Measurements from ENCODE around the gene TXLNG. TPM values are rescaled to one million over a fixed set of nuclear protein-coding genes. Genes with fewer than 3 reads are reported as not detected.
A peak's percentile ranks its signal among the peaks of the same experiment; 100 is the strongest.

TXLNG gene
- polyA plus RNA-seq, 3 donors = 14.2 to 21.1 (median 17.5) TPM

GRCh38 chrX:16870862-16871815 is 84.9 kb downstream of the TXLNG start:
- DNase-seq = no peak

- no peak for DNase-seq
Measured at GRCh38 chrX:16873106-16873505, 86.8 kb downstream of the TXLNG start.

- no peak for DNase-seq
Measured at GRCh38 chrX:16874458-16875095, 88.3 kb downstream of the TXLNG start.

DNA sequence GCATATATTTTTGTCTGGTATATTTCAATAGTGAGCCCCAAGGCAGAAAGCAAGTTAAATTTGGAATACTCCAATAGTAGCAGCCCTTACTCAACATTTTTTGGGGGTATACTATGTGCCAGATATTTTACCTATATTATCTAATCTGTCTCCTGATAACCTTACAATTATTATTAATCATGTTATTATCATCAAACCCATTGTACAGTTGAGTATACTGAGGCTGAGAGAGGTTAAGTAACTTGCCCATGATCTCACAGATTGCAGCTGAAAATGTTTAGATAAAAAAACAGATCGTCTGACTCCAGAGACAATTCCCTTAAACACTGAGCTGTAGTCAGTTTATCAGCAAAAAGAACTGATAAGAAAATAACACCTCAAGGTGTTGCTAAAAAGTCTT is 90.4 kb downstream of the TXLNG start:
- DNase-seq = no peak

GRCh38 chrX:16882169-16882568 is 95.9 kb downstream of the TXLNG start:
- no peak for DNase-seq

DNA sequence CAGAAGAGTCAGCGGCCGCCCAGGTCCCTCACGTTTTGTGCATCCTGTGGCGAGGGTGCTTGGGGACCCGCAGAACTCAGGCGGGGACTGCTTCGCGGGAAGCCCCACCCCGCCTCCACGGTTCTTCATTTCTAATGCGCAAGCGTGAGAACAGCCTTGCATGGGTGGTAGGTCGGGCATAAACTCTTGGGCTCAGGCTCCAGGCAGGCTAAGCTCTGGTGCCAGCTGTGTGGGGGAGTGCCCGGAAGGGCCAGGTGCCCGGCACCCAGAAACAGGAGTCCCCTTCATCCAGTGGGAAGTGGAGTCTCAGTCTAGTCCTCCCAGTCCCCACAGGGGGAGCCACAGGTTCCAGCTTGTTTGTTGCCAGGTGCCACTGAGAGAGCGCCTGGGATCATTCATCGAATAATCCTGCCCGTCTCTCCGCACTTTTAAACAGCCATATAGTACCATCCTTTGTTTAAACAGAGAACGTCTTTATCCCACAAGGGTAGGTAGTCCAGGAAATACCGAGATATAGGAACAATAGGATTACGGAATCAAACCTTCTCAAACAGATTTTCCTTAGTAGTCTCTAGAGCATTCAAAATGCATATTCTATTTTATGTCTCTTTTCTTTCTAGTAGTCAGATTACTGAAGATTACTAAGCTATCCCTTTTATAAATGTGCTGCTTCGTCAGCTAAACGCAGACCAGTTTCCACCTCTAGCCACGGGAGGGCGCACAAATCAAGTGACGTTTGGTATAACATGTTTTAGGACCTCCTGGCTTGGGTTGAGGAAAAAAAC is 96.6 kb downstream of the TXLNG start:
- peak; percentile 76 for DNase-seq

GRCh38 chrX:16883487-16883804 is 97.2 kb downstream of the TXLNG start:
- no peak for DNase-seq

DNA sequence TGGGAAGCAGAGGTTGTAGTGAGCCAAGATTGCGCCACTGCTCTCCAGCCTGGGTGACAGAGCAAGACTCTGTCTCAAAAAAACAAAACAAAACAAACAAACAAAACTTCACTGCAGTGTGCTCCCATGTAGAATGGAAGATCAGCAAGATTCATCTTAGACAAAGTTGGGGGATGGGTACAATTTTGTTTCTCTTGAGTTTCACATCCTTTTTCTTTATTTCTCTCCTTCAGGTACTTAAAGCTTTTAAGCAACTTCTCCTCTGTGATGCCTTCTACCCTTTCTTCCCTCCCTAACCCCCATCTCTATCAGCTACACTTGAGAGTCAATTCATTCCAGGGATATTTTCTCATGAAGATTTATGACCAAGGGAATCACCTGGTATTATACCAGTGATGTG is 99.4 kb downstream of the TXLNG start:
- DNase-seq = no peak

GRCh38 chrX:16892504-16893362 is 106.5 kb downstream of the TXLNG start:
- DNase-seq = peak; percentile 81

Other genes starting within 250 kb of the TXLNG start
- gene S100G, start 136.3 kb upstream of the TXLNG start, polyA plus RNA-seq (ENCODE audit: insufficient read length in 3 of 3) = not detected
- 10 to 100 TPM; 34.0 to 44.5 (median 42.3) TPM for gene CTPS2, start 73.8 kb upstream of the TXLNG start, polyA plus RNA-seq (ENCODE audit: insufficient read length in 3 of 3)
- gene SYAP1, start 66.9 kb upstream of the TXLNG start, polyA plus RNA-seq (ENCODE audit: insufficient read length in 3 of 3) = 10 to 100 TPM; 26.6 to 33.4 (median 28.8) TPM
- gene RBBP7, start 83.9 kb downstream of the TXLNG start, polyA plus RNA-seq (ENCODE audit: insufficient read length in 3 of 3) = 100 to 1,000 TPM; 191 to 215 (median 198) TPM
- gene REPS2, start 160.2 kb downstream of the TXLNG start, polyA plus RNA-seq (ENCODE audit: insufficient read length in 3 of 3) = 10 to 100 TPM; 16.3 to 21.9 (median 18.9) TPM

Data from renal pelvis (tissue), 4 donors.